SH-SY5Y (cell line): Measurements from ENCODE around the gene CADPS2.

Experiments
- GATA2 ChIP-seq: IDR thresholded peaks from 2 replicates; pipeline ENCODE4 v1.6.1; 2011; ENCODE audit warnings: mild to moderate bottlenecking, low read depth, low read length
- GATA3 ChIP-seq: IDR thresholded peaks from 2 replicates; pipeline ENCODE4 v1.6.1; 2011; ENCODE audit warnings: low read depth, mild to moderate bottlenecking, low read length, moderate library complexity

DNA sequence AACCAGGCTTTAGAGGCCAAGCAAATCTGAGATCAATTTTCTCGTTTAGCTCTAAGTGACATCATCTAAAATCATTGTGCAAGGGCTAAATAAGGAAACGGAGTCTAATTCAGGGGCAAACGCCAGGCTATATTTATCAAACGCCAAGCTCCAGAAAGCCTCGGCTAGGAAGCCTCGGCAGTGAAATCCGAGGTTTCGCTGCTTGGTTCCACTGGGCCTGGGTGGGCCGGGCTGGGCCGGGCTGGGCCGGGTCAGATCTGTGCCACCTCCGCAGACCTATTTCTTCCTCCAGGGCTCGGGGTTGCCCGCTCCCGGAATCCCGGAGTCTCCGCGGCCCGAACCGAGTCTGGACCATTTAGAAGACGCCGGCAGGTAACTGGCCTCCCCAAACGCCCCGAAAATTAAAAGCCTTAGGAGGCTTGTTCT, 581.3 kb downstream of the CADPS2 start:
- TF ChIP-seq GATA3 (no peak), GATA2 (no peak)
